Transverse colon (tissue), 4 donors: Measurements from ENCODE around the gene FCSK.

Experiments
- EP300 ChIP-seq: sonication (generic); formaldehyde crosslinking; IDR thresholded peaks from one replicate; pipeline ENCODE4 v1.6.1; 2017; ENCODE audit warnings: antibody characterized with exemption, low read depth
- POLR2A ChIP-seq: fragments of 450-650 bp; IDR thresholded peaks from one replicate; pipeline ENCODE4 v1.6.1; 2016; ENCODE audit warnings: antibody characterized with exemption, mild to moderate bottlenecking, moderate library complexity
- POLR2AphosphoS5 ChIP-seq, 3 donors: sonication (generic); formaldehyde crosslinking; IDR thresholded peaks; one replicate each; pipeline ENCODE4 v1.6.1; 2016; ENCODE audit warnings: antibody characterized with exemption in 3 of 3
- TF ChIP-seq, protein P1 (sequence below), 5 experiments: fragments of 200-600 bp in 3 of 5; fragments of 450-650 bp in 2 of 5; sonication (generic) in 3 of 5; IDR thresholded peaks; 1 replicate in 2 of 5; 2 replicates in 3 of 5; pipeline ENCODE4 v1.5.1; 2016 to 2017; ENCODE audit warnings: antibody characterized with exemption in 5 of 5, inconsistent platforms in 3 of 5, mild to moderate bottlenecking in 2 of 5, moderate library complexity in 1 of 5

DNA sequence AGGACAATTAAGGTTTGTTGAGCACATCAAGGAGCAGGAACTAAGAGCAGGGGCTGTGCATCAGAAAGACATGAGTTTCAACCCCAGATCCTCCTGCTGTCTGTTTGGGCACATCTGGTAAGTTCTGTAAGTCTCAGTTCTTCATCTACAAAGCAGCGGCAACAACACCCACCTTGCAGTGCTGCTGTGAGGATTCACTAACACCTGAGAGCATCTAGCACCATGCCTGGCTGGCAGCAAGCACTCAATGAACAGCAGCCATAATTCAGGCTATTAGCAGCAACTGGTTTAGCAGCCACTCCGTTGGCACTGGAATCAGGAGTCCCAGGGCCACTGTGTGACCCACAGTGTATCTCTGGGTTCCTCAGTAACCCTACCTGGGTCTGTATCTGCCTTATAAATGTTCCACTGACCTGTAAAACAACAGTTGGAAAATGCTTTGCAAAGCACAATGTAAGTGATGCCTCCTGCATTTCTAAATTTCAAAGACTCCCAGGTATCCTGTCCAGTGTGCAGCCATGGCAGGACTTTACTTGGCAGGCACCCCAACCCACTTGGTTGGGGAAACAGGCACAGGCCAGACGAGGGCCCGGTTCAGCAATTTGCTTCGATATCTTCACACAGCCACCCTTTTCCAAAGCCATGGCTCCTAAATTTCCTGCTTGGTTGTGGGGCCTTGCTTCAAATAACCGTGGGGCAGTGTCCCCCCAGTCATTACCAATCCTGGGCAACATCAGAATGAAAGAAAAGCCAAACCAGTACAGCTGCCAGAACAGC, 19.7 kb upstream of the FCSK start:
- TF ChIP-seq POLR2AphosphoS5 (IDR thresholded peaks at IDR 0.05) (no peak), POLR2A (no peak), EP300 (no peak)
- TF ChIP-seq, protein P1, sequence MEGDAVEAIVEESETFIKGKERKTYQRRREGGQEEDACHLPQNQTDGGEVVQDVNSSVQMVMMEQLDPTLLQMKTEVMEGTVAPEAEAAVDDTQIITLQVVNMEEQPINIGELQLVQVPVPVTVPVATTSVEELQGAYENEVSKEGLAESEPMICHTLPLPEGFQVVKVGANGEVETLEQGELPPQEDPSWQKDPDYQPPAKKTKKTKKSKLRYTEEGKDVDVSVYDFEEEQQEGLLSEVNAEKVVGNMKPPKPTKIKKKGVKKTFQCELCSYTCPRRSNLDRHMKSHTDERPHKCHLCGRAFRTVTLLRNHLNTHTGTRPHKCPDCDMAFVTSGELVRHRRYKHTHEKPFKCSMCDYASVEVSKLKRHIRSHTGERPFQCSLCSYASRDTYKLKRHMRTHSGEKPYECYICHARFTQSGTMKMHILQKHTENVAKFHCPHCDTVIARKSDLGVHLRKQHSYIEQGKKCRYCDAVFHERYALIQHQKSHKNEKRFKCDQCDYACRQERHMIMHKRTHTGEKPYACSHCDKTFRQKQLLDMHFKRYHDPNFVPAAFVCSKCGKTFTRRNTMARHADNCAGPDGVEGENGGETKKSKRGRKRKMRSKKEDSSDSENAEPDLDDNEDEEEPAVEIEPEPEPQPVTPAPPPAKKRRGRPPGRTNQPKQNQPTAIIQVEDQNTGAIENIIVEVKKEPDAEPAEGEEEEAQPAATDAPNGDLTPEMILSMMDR (IDR thresholded peaks at IDR 0.05), result no peak
